HG02798 (cell line): Measurements from ENCODE around the gene HECTD4.
"Not testable (repeated sequence)": the region's sequence is repeated elsewhere in the genome, so short reads cannot be mapped to it uniquely, and the experiment has no call there.

Experiments
- ATAC-seq: cut with Tn5 transposase; IDR thresholded peaks from one replicate; pipeline ENCODE4 v1.9.1; 2021; ENCODE audit warnings: mild to moderate bottlenecking; ENCODE audit not compliant: unreplicated experiment, poor library complexity

HECTD4 gene

GRCh38 chr12:112233242-112233641 is 149.0 kb downstream of the HECTD4 start:
- no peak for ATAC-seq

- no peak for ATAC-seq
These were observed 152.1 kb downstream of the HECTD4 start for GRCh38 chr12:112230136-112230535.

- no peak for ATAC-seq
These were observed 155.5 kb downstream of the HECTD4 start for GRCh38 chr12:112226768-112227167.

GRCh38 chr12:112220628-112221027 is 161.6 kb downstream of the HECTD4 start:
- ATAC-seq = not testable (repeated sequence)

GRCh38 chr12:112219195-112219594 is 163.0 kb downstream of the HECTD4 start:
- no peak for ATAC-seq

- ATAC-seq = no peak
These were observed 164.1 kb downstream of the HECTD4 start for GRCh38 chr12:112218150-112218549.

GRCh38 chr12:112217647-112218046 is 164.6 kb downstream of the HECTD4 start:
- no peak for ATAC-seq

GRCh38 chr12:112216223-112216622 is 166.0 kb downstream of the HECTD4 start:
- ATAC-seq = no peak

GRCh38 chr12:112214064-112214463 is 168.2 kb downstream of the HECTD4 start:
- no peak for ATAC-seq

- ATAC-seq = no peak
These were observed 173.8 kb downstream of the HECTD4 start for GRCh38 chr12:112208301-112208910.

- ATAC-seq = no peak
These were observed 174.8 kb downstream of the HECTD4 start for GRCh38 chr12:112207397-112207924.

- no peak for ATAC-seq
These were observed 175.3 kb downstream of the HECTD4 start for GRCh38 chr12:112206944-112207343.

GRCh38 chr12:112199136-112199535 is 183.1 kb downstream of the HECTD4 start:
- no peak for ATAC-seq

- ATAC-seq = peak; percentile 39
These were observed 184.0 kb downstream of the HECTD4 start for GRCh38 chr12:112198120-112198733.

GRCh38 chr12:112196196-112196875 is 185.9 kb downstream of the HECTD4 start:
- ATAC-seq = no peak

GRCh38 chr12:112194601-112195247 is 187.5 kb downstream of the HECTD4 start:
- ATAC-seq = no peak

GRCh38 chr12:112192475-112192874 is 189.8 kb downstream of the HECTD4 start:
- no peak for ATAC-seq

GRCh38 chr12:112191840-112192321 is 190.3 kb downstream of the HECTD4 start:
- no peak for ATAC-seq

- no peak for ATAC-seq
These were observed 191.0 kb downstream of the HECTD4 start for GRCh38 chr12:112191201-112191600.

GRCh38 chr12:112190231-112191025 is 191.8 kb downstream of the HECTD4 start:
- no peak for ATAC-seq
